ENCODE data around the gene IPMK.

Gene IPMK

DNA sequence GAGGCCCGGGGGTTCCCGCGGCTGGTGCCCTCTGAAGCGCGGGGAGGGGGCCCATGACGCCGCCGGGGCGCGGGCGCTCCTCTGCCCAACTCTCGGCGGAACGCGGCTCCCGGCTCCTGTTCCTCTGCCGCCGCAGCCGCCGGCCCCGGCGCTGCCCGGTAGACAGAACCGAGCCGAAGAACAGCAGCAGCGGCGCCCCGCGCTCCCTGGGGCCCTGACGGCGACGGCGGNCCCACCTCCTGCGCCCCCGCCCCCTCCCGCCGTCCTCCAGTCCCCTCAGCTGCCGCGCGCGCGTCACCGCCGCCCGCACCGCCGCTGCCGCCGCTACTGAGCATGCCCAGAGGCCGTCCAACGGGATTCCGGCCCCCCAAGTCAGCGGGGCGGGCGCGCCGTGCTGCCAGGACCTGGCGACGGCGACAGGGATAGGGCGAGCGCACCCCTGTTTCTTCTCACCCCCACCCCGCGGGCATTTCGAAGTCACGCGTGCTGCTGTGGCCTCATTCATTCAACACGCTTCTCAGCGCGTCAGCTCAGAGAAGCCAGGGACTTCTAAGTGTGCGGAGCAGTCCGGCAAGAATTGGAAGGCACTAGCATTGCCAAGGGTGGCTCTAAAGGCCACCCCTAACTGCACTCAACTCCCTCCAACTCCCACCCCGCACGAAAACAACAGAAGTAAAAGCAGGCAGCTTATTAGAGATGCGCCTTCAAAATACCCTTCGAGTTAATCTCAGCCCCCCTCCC is at the start of gene IPMK:
Gene IPMK (minus strand): TSS at position 182 of the 741 bp plus-strand sequence. CDS start 283 bp downstream, outside the sequence.
- peak; percentile 57 for DNase-seq

DNA sequence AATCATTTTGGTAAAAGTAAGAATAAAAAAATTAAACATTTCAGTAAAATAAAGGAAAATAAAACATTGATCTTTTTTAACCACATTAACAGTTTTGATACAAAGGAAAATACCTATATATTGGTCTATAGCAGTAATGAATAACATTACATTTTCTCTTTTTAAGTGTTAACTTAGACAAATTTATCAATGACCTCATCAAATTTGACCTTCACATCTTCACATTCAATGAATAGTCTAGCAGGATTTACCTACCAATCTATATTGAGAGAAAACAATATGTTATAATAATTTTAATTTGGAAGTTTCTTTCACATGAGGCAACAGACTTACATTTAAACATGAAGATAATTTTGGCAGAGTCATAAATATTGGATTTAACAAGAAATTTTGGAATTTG is 49.2 kb upstream of the IPMK start:
- DNase-seq: no peak

DNA sequence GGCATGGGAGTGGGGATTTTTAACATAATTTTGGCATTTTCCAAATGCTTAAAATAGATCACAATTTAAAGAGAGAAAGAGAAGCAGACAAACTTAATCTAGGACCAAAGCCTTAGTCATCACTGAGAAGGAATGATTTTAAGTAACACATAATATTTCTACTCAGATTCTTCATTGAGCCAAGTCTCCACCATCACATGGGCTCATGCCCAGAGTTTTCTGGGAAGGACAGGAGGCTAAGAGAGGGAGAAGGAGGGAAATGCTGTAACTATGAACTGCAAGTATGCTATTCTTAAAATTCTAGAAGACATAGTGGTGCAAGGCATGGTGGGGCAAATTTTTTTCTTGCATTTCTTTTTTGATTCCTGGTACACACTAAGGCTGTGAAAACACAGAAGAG is 43.3 kb upstream of the IPMK start:
- no peak for DNase-seq

DNA sequence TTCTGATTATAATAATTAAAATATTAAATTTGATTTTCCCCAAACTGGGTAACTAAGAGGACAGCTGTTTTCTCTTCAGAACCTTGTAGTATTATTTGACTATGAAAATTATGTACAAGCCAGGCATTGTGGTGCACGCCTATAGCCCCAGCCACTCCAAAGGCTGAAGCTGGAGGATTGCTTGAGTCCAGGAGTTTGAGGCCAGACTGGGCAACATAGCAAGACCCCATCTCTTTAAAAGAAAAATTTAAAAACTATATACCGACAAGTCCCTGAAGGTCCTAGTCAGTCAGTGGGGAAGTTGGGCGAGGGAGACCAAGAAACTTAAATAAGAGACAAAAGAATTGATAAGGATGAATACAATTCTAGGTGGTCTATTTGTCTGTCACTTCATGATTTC is 40.0 kb upstream of the IPMK start:
- DNase-seq: no peak

DNA sequence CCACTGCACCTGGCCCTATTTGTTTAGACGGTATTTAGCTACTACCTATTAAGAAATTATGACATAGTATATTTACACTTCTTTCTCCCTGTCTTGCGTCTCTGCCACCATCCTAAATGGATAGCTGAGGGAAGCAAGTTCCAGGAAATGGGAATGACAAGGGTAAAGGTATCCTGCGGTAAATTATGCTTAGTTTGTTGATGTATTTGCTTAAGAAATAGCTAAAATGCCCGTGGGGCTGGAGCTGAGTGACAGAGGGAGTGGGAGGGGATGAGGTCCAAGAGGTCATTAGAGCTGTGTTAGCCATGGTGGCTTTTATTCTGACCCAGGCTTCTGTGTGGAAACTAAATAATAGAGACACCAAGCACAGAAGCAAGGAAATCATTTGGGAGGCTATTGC is 38.1 kb upstream of the IPMK start:
- no peak for DNase-seq

DNA sequence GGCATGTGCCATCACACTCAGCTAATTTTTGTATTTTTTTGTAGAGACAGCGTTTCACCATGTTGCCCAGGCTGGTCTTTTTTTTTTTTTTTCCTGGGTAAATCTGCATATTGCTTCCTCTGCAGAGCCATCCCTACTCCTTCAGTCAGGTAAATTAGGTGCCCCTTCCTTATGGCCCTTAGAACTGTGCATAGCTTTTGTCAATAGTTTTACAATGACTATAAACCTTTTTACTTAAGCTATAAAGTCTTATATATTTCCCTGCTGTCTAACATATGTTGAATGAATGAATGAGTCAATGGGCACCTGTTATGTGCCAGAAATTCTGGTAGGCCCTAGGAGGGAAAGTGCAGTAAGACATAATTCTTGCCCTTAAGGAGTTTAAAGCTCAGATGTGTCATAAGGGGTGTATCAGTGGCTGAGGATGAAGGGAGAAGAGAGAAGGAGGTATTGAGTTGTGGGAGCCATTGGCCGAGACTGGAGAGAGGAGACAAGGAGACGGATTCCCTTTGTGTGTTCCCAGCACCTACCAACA is 36.5 kb upstream of the IPMK start:
- no peak for DNase-seq

DNA sequence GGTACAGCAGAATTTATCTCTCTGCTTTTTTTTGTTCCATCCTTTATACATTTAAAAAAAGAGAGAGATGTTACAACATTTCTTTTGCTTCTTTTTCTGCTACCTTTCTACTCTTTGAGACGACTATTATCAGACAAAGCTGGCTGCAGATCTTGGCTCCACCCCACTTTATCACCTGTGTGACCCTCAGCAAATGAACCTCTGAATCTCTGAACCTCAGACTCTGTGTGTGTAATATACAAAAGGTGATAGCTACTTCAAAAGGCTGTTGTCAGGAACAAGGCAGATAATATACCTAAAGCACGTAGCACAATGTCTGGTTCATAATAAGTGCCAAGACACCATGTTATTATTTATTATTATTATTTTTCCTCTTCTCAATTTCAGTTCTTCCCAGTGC is 34.6 kb upstream of the IPMK start:
- no peak for DNase-seq

DNA sequence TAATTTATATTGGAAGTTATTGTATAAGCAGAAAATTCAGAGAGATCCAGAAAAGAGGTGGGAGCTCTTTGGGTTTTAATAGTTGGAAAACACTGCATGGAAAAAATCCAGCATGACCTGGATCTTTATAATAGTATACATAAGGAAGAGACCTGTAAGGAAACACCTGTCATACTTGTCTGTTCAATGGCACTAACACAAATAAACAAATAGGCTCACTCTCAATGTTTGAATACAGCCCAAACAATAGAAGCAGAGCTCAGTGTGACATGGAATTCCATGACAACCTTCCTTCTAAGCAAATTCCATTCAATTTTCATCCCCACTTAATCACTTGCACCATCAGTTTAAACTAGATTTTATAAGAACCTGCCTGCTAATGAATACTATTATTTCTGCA is 33.0 kb upstream of the IPMK start:
- no peak for DNase-seq

DNA sequence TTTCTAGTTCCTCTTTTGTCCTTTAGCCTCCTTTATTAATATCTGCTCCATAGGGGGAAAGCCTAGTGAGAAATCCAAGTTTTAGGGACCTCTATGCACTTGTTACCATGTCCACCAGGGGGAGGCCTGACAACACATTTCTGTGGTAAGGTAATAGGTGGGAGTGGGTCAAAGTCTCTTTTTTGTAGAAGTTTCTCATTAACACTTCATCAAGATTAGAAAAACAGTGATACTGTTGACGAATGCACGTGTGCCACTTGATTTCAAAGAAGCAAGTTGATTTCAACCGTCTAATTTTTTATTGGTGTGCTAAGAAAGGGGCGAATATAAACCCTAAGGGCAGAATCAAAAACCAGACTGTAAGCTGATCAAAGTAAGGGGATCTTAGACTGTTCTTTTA is 31.9 kb upstream of the IPMK start:
- DNase-seq: peak; percentile 0

DNA sequence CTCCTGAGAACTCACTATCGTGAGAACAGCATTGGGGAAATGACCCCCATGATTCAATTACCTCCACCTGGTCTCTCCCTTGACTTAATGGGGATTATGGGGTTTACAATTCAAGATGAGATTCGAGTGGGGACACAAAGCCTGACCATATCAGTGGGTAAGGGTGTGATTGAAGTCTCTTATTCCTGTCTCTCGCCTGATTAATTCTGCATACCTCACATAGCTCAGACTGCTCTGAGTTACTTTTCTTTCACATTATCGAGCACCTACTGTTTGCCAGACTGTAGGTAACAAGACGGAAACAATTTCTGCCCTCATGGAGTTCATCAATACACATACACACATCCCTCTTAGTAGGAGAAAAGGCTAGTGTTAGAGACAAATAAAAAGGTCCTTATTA is 26.3 kb upstream of the IPMK start:
- no peak for DNase-seq

DNA sequence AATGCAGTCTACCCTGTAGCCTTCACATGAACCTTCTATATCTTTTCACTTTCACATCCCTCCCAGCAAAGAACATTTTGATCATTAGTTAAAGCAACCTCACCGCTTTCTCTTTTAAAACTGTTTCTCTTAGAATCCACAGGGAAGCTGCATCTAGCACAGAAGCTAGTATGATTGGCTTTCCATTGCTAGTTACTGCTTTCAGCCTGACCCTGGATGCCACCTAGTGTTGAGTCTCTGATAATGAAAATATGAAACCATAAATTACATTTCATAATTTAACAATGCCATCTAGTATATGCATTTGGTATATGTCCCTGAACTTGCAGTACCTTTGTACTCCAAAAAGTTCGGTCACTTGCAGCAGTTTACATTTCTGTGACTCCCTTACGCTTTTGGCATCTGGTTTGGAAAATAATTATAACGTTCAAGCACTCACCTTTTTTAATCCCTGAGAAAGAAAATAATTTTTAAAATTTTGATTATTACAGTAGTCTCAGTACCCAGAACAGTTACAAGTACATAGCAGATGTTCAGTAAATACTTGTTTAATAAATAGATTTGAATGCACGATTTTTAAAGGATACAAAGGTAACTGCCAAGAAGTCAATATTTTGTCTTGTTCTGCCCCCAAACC is 24.0 kb upstream of the IPMK start:
- DNase-seq: peak; percentile 27

DNA sequence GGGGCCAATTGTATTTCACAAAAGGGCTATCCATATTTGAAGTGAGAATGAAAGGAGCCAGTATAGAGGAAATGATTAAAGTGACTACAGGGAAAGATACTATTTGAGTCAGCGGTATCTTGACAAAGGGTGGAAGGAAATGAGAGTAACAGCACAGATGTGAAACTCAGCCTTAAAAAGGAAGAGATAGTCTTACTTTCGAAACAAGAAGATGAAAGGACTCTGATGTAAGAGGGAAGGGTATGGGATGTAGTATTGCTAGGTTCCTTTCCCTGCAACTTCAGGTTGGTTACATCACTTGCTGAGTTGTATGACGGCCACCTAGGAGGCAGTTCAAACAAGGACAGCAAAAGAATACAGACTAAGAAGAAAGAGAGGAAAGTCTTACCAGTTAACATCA is 14.9 kb upstream of the IPMK start:
- no peak for DNase-seq

DNA sequence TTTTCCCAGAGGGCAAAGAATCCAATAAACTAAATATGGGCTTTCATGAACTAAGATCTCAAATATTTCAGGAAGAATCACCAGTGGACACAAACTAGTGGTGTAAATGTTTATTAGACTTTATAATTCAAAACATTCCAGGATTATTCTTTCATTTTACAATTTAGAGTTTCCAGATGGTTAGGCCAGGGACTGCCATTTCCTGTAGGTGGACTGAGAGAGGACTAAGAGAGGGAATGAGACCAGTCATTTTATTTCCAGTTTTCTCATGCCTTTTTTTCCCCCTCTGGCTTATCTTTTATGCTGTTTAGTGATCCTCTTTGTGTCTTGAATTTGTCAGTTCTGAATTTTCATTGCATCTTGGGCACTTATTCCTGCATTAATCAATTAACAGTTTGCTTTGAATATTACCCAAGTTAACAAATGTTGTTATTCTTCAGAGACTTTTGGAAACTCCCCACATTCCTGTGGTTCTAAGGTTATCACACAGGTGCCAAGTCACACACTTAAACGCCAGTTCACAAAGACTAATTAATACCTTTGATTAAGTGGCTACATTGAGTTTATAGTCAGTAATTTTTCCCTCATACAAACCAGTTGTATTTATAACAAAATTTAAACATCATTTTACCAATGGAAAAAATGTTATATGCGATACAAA is 13.5 kb upstream of the IPMK start:
- DNase-seq: no peak

DNA sequence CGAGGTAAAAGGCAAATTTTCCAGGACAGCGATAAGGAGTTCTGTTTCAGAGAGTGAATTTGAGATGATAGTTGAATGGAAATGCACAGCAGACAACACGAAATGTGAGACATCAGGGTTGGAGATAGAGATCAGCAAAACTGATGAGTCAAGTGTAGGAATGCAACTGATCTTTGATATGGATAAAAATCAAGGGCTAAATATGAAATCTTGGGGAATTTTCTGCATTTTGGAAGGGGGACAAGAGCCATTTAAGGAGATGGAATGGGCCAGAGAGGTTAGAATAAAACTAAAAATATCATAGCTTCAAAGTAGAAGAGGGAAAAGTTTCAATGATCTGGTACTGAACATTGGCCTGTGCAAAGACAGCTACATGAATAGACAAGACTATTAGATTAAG is 12.8 kb upstream of the IPMK start:
- DNase-seq: no peak

DNA sequence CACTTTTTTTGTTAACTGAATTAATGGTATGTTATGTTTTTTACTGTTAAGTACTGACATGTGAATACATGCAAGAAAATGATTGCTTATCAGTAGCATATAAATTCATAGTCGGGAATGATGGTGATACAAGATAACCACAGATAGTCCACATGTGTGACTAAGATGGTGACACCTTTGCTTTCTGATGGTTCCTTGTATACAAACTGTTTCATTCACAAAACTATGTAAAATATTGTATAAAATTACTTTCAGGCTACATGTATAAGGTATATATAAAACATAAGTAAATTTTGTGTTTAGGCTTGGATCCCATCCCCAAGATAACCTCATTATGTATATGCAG is 11.2 kb upstream of the IPMK start:
- DNase-seq: no peak

DNA sequence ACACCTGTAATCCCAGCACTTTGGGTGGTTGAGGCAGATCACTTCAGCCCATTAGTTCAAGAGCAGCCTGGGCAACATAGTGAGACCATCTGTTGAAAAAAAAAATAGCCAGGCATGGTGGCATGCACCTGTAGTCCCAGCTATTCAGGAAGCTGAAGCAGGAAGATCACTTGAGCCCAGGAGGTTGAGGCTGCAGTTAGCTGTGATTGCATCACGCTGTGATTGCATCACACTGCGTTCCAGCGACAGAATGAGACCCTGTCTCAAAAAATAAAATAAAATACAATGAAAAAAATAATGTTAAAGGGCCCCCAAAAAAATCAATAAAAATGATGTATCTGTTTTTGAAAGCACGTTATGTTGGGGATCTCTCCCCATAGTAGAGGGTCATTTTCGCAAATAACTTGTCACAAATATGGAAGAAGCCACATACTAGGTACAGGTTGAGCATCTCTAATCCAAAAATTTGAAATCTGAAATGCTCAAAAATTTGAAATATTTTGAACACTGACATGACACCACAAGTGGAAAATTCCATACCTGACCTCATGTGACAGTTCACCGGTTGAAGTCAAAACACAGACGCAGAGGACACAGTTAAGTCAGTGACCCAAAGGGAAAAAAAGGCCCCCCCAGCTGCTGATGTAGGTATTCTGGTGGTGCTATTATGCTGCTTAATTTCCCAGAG is 10.7 kb upstream of the IPMK start:
- DNase-seq: no peak

DNA sequence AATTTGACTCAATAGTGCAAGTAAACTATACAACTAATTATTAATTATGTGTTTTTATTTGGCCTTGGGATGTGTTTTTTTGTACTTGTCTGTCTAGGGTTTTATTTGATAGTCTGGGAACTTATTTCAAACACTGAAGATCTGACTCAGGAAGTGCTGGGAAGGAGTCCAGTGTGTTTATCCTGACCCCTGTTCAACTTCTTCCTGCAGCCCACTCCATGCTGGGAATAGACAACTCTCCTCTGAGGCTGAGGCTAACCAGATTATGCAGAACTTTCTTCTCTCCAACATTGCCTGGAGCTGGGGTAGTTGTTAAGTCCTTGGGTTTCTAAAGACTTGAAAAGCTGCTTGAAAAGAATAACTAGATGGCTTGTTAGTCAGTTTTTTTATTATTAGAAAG is 8.2 kb upstream of the IPMK start:
- no peak for DNase-seq

DNA sequence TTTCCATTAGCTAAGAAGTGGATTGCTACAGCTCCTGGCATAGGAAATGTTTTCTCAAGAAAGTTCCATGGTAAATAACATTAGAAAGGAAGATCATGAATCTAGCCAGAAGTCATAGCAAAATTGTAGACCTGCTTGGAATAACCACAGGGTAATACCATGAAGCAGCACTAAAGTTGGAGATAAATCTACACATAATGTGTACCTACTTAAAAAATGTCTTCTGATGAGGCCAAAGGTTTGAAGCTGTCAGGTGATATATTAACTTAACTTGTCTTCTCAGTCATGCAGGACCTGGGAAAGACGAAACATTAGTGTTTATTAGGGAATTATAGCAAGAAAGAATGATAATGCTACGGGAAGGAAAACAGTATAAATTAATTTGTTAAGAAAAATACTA is 7.6 kb upstream of the IPMK start:
- no peak for DNase-seq

DNA sequence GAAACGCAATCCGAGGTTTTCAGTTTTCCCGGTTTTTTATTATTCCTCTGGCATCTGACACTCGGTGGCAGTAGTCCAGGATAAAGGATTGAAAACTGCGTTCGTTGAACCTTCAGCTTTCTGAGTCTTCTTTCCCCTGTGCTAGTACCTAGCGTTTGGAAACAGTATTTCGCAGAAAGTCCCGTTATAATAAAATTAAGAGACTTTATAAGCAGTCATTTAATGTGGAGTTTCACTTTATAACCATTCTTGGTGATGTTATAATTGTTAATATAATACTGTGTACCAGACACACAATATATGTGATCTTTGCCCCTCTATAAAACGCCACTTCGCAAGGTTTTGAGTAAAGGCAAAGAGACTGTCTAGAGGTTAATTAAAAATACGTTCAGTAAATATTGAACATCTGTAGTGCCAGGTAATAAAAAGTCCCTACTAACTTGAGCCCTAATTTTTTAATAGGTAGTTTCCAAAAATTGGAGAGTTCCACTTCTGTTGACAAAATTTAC is 2.1 kb upstream of the IPMK start:
- no peak for DNase-seq

DNA sequence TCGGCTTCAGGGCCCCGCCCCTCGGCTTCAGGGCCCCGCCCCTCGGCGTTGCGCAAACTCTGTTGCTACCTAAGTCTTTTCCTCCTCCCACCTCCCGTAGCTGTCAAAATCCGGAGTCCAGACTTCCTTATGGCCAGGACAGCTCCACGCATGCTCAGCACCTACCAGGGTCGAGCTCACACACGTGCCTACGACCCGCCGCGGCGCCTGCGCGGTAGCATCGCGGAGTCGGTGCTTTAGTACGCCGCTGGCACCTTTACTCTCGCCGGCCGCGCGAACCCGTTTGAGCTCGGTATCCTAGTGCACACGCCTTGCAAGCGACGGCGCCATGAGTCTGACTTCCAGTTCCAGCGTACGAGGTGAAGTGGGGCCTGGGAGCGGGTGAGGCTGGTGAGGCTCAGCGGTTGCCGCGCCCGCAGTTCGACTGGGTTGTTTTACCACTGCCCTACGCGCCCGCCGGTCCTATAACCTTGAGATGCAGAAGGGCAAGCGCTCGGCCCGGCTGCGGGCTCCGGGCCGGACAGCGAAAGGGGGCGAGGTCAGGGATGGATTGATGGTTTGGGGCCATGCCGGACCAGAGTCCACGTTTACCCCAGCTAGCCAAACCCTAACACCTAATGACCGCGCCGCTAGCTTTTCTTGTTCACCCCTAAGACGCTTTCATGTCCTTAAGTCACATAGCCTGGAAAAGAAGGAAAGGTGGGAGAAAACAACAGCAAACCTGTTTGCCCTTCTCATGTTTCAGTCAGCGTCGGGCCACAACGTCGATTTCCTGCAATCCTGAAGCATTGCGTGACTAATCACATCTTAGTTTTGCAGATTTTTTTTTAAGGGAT is 1.5 kb upstream of the IPMK start, which contains the start of gene CISD1:
Gene CISD1 (plus strand): TSS at position 217 of the 836 bp plus-strand sequence. CDS start 112 bp downstream, at position 329.
- DNase-seq: peak; percentile 95

DNA sequence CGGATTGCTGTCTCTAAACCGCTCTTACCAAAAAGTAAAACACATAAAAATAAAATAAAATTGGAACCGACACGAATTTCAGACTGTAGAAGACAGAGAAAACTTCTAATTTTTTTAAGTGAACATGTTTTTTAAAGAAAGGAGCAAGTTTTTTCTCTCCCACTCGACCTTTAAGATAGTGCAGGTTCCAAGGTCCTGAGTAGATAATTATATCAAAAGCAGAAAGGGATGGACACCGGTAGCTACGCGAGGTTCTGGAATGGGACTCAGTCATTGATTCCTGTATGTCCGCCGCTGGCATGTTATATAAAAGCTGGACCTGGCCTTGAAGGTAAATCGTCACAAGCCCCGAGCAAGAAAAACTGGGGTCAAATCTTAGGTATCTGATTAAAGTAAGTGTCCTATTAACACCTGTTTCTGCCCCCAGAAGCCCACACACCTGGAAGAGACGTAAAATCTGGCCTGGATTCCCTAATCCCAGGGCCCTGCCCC is 806 bp upstream of the IPMK start:
- DNase-seq: no peak

Measured in NCI-H446 treated with DMSO at 0.1 percent for 48 hours (cell line).